ENCODE results near the gene ADNP.

DNA sequence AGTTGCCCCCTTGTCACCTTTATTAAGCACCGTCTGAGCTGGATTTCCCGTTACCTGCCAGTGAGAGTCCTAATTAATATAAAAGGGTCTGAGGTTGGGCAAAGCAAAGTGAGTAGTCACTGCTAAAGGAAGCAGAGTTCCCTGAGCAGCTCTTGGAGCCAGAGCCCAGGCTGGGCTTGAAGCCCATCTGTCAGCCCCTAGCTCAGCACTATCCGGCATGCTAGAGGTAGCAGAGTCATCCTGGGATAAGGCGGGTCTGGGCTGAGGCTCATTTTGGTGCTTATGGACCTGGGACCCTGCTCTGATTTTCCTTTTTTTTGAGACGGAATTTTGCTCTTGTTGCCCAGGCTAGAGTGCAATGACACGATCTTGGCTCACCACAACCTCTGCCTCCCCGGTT, 46.2 kb downstream of the ADNP start:
- no peak for TF ChIP-seq EZH2 (IDR thresholded peaks at IDR 0.05; ENCODE audit: borderline replicate concordance)
- TF ChIP-seq, protein P1, sequence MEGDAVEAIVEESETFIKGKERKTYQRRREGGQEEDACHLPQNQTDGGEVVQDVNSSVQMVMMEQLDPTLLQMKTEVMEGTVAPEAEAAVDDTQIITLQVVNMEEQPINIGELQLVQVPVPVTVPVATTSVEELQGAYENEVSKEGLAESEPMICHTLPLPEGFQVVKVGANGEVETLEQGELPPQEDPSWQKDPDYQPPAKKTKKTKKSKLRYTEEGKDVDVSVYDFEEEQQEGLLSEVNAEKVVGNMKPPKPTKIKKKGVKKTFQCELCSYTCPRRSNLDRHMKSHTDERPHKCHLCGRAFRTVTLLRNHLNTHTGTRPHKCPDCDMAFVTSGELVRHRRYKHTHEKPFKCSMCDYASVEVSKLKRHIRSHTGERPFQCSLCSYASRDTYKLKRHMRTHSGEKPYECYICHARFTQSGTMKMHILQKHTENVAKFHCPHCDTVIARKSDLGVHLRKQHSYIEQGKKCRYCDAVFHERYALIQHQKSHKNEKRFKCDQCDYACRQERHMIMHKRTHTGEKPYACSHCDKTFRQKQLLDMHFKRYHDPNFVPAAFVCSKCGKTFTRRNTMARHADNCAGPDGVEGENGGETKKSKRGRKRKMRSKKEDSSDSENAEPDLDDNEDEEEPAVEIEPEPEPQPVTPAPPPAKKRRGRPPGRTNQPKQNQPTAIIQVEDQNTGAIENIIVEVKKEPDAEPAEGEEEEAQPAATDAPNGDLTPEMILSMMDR (IDR thresholded peaks at IDR 0.05; ENCODE audit: poor library complexity) = no peak
